Neuronal stem cell (in vitro differentiated cells): ENCODE measurements around the gene TJP1.
"Not testable (repeated sequence)": the region's sequence is repeated elsewhere in the genome, so short reads cannot be mapped to it uniquely, and the experiment has no call there.

Source experiments
- DNase-seq: peaks from one replicate; pipeline ENCODE4 v3.0.0-alpha.2; 2013; ENCODE audit warnings: low spot score
- H2AFZ ChIP-seq: one replicate; pipeline ENCODE4 v1.6.1; 2013; ENCODE audit warnings: mild to moderate bottlenecking, low read length, inconsistent platforms
- H2AK5ac ChIP-seq: 2 replicates; pipeline ENCODE4 v1.6.1; 2013; ENCODE audit warnings: low read depth, mild to moderate bottlenecking, inconsistent platforms, low read length, moderate library complexity, mixed read lengths
- H2BK120ac ChIP-seq: 2 replicates; pipeline ENCODE4 v1.6.1; 2013; ENCODE audit warnings: low read depth, mild to moderate bottlenecking, inconsistent platforms, low read length, moderate library complexity, mixed read lengths
- H2BK12ac ChIP-seq: one replicate; pipeline ENCODE4 v1.6.1; 2013; ENCODE audit warnings: low read length, inconsistent platforms
- H2BK15ac ChIP-seq: 2 replicates; pipeline ENCODE4 v1.6.1; 2013; ENCODE audit warnings: mild to moderate bottlenecking, low read length, inconsistent platforms, mixed read lengths
- H2BK5ac ChIP-seq: one replicate; pipeline ENCODE4 v1.6.1; 2013; ENCODE audit warnings: inconsistent platforms, mild to moderate bottlenecking, low read length, moderate library complexity
- H3K14ac ChIP-seq: one replicate; pipeline ENCODE4 v1.6.1; 2013; ENCODE audit warnings: low read length, inconsistent platforms
- H3K18ac ChIP-seq: 2 replicates; pipeline ENCODE4 v1.6.1; 2013; ENCODE audit warnings: low read length, inconsistent platforms
- H3K23ac ChIP-seq: 2 replicates; pipeline ENCODE4 v1.6.1; 2013; ENCODE audit warnings: low read depth, mild to moderate bottlenecking, mixed read lengths, low read length, inconsistent platforms; ENCODE audit not compliant: poor library complexity
- H3K27ac ChIP-seq: replicated peaks from 3 replicates; pipeline ENCODE4 v1.5.1; 2013; ENCODE audit warnings: low read length, inconsistent platforms
- H3K27me3 ChIP-seq, 3 experiments: 2 replicates each; pipeline ENCODE4 v1.6.1; 2013; ENCODE audit warnings: low read length in 3 of 3, mild to moderate bottlenecking in 2 of 3, inconsistent platforms in 1 of 3, low read depth in 1 of 3, mixed read lengths in 1 of 3, moderate library complexity in 1 of 3; ENCODE audit not compliant: control insufficient read depth in 3 of 3, insufficient read depth in 3 of 3
- H3K36me3 ChIP-seq, 2 donors: replicated peaks in 1 of 2; 2 replicates each; pipeline ENCODE4 v1.6.1; 2013; ENCODE audit warnings: low read length in 2 of 2; ENCODE audit not compliant: control insufficient read depth in 2 of 2, insufficient read depth in 2 of 2
- H3K4ac ChIP-seq: 2 replicates; pipeline ENCODE4 v1.6.1; 2013; ENCODE audit warnings: inconsistent platforms, mild to moderate bottlenecking, low read length, moderate library complexity
- H3K4me1 ChIP-seq, 2 donors: 1 replicate in 1 of 2; 2 replicates in 1 of 2; pipeline ENCODE4 v1.6.1; 2013; ENCODE audit warnings: low read length in 2 of 2, low read depth in 1 of 2; ENCODE audit not compliant: control insufficient read depth in 2 of 2, insufficient read depth in 1 of 2
- H3K4me2 ChIP-seq: one replicate; pipeline ENCODE4 v1.6.1; 2013; ENCODE audit warnings: mild to moderate bottlenecking, low read length, inconsistent platforms; ENCODE audit not compliant: insufficient read depth, poor library complexity, severe bottlenecking
- H3K4me3 ChIP-seq, 2 donors: 2 replicates each; pipeline ENCODE4 v1.5.1; 2013; ENCODE audit warnings: low read length in 2 of 2, mild to moderate bottlenecking in 2 of 2, inconsistent platforms in 1 of 2, moderate library complexity in 1 of 2
- H3K79me1 ChIP-seq: one replicate; pipeline ENCODE4 v1.6.1; 2013; ENCODE audit warnings: low read depth, mild to moderate bottlenecking, inconsistent platforms, low read length, moderate library complexity
- H3K9ac ChIP-seq: one replicate; pipeline ENCODE4 v1.6.1; 2013; ENCODE audit warnings: mild to moderate bottlenecking, low read depth, low read length, inconsistent platforms; ENCODE audit not compliant: poor library complexity
- H3K9me3 ChIP-seq, 2 donors: replicated peaks in 1 of 2; 2 replicates each; pipeline versions ENCODE3 to v1.6.1; 2013; ENCODE audit warnings: low read length in 2 of 2, mild to moderate bottlenecking in 2 of 2, inconsistent platforms in 1 of 2, low read depth in 1 of 2, mixed read lengths in 1 of 2, moderate library complexity in 1 of 2; ENCODE audit not compliant: control insufficient read depth in 2 of 2, insufficient read depth in 1 of 2
- H4K8ac ChIP-seq: one replicate; pipeline ENCODE4 v1.6.1; 2013; ENCODE audit warnings: low read depth, mild to moderate bottlenecking, inconsistent platforms, low read length, moderate library complexity
- H4K91ac ChIP-seq: one replicate; pipeline ENCODE4 v1.6.1; 2013; ENCODE audit warnings: low read length, low read depth, mild to moderate bottlenecking, inconsistent platforms; ENCODE audit not compliant: poor library complexity
- WGBS, 2 donors: extraction: QIAGEN DNeasy Blood & Tissue Kit; methylation state at CpG; one replicate each; pipeline ENCODE4 v1.1.7; 2013; ENCODE audit warnings: missing lambda C conversion rate in 2 of 2, mixed read lengths in 1 of 2; ENCODE audit not compliant: insufficient read length in 2 of 2, insufficient replicate concordance in 1 of 2; ENCODE audit errors: extremely low coverage in 2 of 2; 5-methylcytosine and 5-hydroxymethylcytosine counted together

The TJP1 gene

DNA sequence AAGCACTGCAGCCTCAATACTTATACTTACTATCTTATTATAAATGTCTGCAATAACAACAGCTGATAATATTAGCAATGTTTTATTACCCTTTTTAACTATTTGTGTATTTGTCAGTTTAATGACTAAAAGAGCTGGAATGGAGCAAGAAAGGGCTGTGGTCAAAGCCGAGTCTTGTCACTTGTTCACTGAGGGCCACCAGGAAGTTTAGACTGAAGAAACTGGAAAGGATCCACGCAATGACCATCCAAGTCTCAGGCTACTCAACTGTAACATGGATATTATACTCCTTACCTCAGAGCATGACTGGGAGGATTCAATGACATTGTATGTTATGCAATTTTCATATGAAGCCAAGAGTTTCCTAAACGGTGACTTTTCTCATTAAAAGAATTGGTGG lies 90.4 kb downstream of the TJP1 start:
- Histone ChIP-seq H3K4me3 (no peak overlapping the region), H4K91ac (no peak overlapping the region), H3K4ac (no peak overlapping the region), H3K27me3 (no peaks in the 10 kb centered on the region), H2BK5ac (no peak overlapping the region), H3K36me3 (peaks cover 18 to 92% of the 10 kb centered on the region in 2 donors), H3K23ac (no peak overlapping the region), H2BK15ac (no peak overlapping the region), H3K4me1 (no peaks in the 10 kb centered on the region), H3K79me1 (no peaks in the 10 kb centered on the region), H2BK120ac (no peak overlapping the region), H4K8ac (no peak overlapping the region), H3K4me2 (no peak overlapping the region), H3K9ac (no peak overlapping the region), H2BK12ac (no peak overlapping the region), H3K9me3 (no peaks in the 10 kb centered on the region), H3K14ac (no peak overlapping the region), H3K27ac (no peak overlapping the region), H2AK5ac (no peak overlapping the region), H2AFZ (no peak overlapping the region), H3K18ac (no peak overlapping the region)
- no peak for DNase-seq
- no CpG with 5 or more reads among the region's 3 CpGs for WGBS, 2 donors

DNA sequence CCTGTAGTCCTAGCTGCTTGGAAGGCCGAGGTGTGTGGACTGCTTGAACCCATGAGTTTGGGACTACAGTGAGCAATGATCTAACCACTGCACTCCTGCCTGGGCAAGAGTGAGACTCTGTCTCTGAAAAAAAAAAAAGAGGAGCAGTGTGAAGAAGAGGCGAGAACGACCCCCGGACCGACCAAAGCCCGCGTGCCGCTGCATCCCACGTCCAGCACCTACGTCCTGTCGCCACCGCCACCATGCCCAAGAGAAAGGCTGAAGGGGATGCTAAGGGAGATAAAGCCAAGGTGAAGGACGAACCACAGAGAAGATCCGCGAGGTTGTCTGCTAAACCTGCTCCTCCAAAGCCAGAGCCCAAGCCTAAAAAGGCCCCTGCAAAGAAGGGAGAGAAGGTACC lies 91.8 kb downstream of the TJP1 start:
- peaks cover 17 to 92% of the 10 kb centered on the region in 2 donors for H3K36me3 ChIP-seq
- H3K9me3 ChIP-seq, H3K4me1 ChIP-seq, H4K91ac ChIP-seq, DNase-seq, H3K18ac ChIP-seq, H4K8ac ChIP-seq, H3K4ac ChIP-seq, H3K14ac ChIP-seq, H3K27ac ChIP-seq, H2BK5ac ChIP-seq, H2BK120ac ChIP-seq, H2AFZ ChIP-seq, H2BK12ac ChIP-seq, H3K4me3 ChIP-seq, H3K79me1 ChIP-seq, H3K4me2 ChIP-seq, H3K23ac ChIP-seq, H3K27me3 ChIP-seq, H2AK5ac ChIP-seq, H3K9ac ChIP-seq, H2BK15ac ChIP-seq: not testable (repeated sequence)
- no CpG with 5 or more reads among the region's 15 CpGs for WGBS, 2 donors

GRCh38 chr15:29728418-29728817 lies 93.8 kb downstream of the TJP1 start:
- no peak overlapping the region for H2AFZ ChIP-seq
- H4K8ac ChIP-seq: no peak overlapping the region
- H3K36me3 ChIP-seq: peaks cover 21 to 93% of the 10 kb centered on the region in 2 donors
- H2BK120ac ChIP-seq: no peak overlapping the region
- H2BK15ac ChIP-seq: no peak overlapping the region
- no peak overlapping the region for H2AK5ac ChIP-seq
- H3K23ac ChIP-seq: no peak overlapping the region
- H4K91ac ChIP-seq: no peak overlapping the region
- H2BK12ac ChIP-seq: no peak overlapping the region
- no peak overlapping the region for H3K4me3 ChIP-seq
- no peaks in the 10 kb centered on the region for H3K79me1 ChIP-seq
- no peak overlapping the region for H3K14ac ChIP-seq
- no CpG with 5 or more reads among the region's 2 CpGs for WGBS, 2 donors
- H3K4me2 ChIP-seq: no peak overlapping the region
- H3K4ac ChIP-seq: no peak overlapping the region
- no peak overlapping the region for H3K9ac ChIP-seq
- no peak overlapping the region for H3K18ac ChIP-seq
- no peaks in the 10 kb centered on the region for H3K27me3 ChIP-seq
- DNase-seq: no peak
- H3K27ac ChIP-seq: no peak overlapping the region
- no peak overlapping the region for H2BK5ac ChIP-seq
- H3K4me1 ChIP-seq: no peaks in the 10 kb centered on the region
- H3K9me3 ChIP-seq: peaks cover 9 to 22% of the 10 kb centered on the region in 2 donors

GRCh38 chr15:29727871-29728270 lies 94.4 kb downstream of the TJP1 start:
- H4K8ac ChIP-seq: no peak overlapping the region
- H2AFZ ChIP-seq: no peak overlapping the region
- H2AK5ac ChIP-seq: no peak overlapping the region
- H2BK5ac ChIP-seq: no peak overlapping the region
- no peak overlapping the region for H2BK12ac ChIP-seq
- no peak overlapping the region for H2BK120ac ChIP-seq
- no peaks in the 10 kb centered on the region for H3K79me1 ChIP-seq
- H3K4ac ChIP-seq: no peak overlapping the region
- H3K36me3 ChIP-seq: peaks cover 26 to 93% of the 10 kb centered on the region in 2 donors
- no peak for DNase-seq
- H4K91ac ChIP-seq: no peak overlapping the region
- H3K23ac ChIP-seq: no peak overlapping the region
- no peak overlapping the region for H3K4me2 ChIP-seq
- H3K27ac ChIP-seq: no peak overlapping the region
- H3K4me1 ChIP-seq: no peaks in the 10 kb centered on the region
- H3K27me3 ChIP-seq: no peaks in the 10 kb centered on the region
- H3K9ac ChIP-seq: no peak overlapping the region
- no CpG with 5 or more reads among the region's 5 CpGs for WGBS, 2 donors
- no peak overlapping the region for H2BK15ac ChIP-seq
- peaks cover 13 to 27% of the 10 kb centered on the region in 2 donors for H3K9me3 ChIP-seq
- H3K14ac ChIP-seq: no peak overlapping the region
- H3K18ac ChIP-seq: no peak overlapping the region
- H3K4me3 ChIP-seq: no peak overlapping the region
